HG03520 (cell line): ENCODE data around the gene STXBP5L.
"Not testable (repeated sequence)": the region's sequence is repeated elsewhere in the genome, so short reads cannot be mapped to it uniquely, and the experiment has no call there.

Experiments
- ATAC-seq: cut with Tn5 transposase; IDR thresholded peaks from one replicate; pipeline ENCODE4 v1.9.1; 2021; ENCODE audit warnings: mild to moderate bottlenecking, moderate library complexity; ENCODE audit not compliant: unreplicated experiment

STXBP5L gene

DNA sequence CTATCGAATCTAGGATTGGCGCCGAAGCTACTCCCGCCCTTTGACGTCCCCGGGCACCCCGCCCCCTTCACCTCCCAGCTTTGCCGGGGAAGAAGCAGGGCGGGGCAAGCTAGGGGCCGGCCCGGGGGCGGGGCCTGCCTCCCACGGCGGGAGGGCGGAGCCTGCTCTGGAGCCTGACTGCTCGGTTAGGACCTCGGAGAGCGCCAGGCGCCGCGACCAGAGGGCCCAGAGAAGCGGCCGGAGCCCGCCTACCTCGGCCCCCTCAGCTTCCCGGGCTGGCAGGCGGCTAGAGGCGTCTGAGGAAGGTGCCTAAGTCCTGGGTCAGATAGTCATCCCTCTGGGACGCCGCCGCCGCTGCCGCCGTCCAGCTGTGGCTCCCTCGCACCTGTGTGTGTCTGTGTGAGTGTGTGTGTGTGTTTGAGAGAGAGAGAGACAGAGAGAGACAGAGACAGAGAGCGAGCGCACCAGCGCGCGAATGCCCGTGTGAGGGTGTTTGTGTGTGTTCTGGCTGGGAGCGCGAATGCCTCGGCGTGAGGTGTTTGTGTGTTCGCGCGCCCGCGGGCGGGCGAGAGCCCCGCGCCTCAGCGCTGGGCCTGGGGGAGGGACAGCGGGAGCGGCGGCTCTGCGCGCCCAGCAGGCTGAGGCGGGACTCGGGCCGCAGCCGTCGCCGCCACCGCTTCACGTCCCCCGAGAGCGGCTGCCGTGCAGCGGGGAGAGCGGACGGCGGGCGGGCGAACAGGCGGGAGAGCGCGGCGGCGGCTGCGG lies at the start of gene STXBP5L:
STXBP5L (plus strand) TSS at position 176 of the 765 bp plus-strand sequence. CDS start 1,374 bp downstream, outside the sequence.
- ATAC-seq, result peak; percentile 95

DNA sequence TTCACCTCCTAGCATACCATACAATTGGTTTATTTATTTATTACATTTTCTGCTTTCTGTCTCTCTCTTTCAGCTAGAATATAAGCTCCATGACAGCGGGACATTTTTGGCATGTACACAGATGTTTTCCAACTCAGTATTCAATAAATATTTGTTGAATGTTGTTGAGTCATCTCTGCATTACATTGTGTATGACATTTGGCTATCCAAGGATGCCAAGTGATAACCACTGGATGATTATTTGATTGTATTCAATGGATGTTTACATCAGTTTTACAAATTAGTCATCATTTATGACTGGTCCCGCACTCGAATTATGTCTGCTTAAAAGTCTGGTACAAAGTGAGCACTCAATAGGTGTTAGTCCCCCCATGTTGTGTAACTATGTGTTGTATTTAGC lies 49.5 kb upstream of the STXBP5L start:
- no peak for ATAC-seq

DNA sequence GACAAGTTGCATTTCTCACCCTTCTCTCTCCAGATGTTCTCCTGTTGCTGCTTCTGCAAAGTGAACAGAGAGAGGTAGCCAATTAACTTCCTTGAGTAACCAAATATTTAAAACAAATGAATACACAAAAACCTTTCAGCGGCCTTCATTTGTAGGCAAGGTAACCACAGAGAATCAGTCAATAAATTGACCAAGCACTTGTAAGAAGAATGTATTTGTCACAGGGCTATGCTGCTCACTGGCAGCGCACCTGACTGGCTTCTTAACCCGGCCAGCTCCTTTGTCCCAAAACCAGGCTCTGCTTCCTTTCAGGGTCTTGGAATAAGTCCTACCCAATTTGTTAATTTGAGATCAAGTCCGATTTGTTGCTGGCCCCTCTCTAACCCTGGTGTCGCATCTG lies 43.5 kb upstream of the STXBP5L start:
- ATAC-seq, result no peak

DNA sequence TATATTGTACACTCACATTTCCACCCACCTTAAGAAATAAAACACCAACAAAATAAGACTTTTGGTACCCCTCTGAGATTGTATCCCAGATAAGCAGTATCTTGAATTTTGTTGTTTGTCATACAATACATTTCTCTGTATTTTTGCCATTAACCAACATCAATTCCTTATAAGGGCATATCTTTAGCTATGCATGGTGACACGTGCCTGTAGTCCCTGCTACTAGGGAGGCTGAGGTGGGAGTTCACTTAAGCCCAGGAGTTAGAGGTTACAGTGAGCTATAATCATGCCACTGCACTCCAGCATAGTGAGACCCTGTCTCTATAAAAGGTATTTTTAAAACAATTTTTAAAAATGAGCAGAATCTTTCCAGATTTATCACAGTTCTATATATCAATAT lies 32.5 kb upstream of the STXBP5L start:
- no peak for ATAC-seq

DNA sequence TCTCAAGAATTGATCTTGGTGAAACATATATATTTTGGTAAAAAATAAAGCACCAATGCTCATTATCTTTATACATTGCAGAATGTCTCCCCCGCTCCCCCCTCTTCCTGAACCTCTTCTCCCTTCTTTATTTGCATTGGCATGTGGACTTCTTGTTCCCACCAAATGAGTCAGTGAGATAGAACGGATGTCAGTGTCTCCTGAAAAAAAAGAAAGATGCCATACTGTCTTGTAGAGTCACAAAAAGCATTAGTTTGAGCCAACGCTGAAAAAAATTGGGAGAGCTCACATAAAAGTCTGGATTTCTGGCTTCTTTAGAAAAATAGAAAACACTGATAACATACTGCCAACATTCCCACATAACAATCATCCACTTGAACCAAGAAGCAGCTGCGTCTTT lies 32.0 kb upstream of the STXBP5L start:
- ATAC-seq, result no peak

DNA sequence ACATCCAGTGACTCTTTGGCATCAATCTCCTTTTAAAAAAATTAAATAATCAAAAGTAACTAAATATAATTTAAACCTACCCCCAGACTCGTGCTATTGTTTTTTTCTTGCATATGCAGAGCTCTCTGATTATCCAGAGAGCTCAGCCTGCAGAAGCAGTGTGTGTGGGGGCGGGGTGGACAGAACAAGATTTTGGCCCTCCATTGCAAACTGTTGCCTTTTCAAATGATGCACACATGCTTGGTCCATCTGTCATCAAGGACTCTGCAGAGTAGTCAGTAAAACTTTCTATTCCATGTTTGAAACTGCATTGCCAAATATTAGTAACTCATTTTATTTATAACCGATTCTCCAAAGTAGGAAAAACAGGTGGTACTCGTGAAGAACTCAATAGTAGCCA lies 28.6 kb upstream of the STXBP5L start:
- ATAC-seq, result no peak

DNA sequence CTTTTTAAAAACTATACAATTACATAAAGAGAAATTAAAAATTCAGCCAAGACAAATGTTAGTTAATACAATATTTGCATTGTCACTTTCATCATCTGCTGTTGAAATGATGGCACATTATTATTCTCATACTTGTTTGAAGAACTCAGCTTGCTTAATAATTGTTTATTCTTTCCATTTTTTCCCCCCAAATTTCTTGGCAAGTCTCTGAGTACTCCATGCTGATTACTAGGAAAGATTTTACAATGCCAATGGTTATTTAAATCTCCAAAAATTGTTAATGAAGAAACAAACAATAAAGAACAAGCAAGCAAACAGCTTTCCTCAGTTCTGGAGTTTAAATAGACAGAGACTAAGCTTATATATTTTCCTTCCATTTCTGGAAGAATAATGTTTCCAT lies 15.1 kb upstream of the STXBP5L start:
- ATAC-seq, result no peak

DNA sequence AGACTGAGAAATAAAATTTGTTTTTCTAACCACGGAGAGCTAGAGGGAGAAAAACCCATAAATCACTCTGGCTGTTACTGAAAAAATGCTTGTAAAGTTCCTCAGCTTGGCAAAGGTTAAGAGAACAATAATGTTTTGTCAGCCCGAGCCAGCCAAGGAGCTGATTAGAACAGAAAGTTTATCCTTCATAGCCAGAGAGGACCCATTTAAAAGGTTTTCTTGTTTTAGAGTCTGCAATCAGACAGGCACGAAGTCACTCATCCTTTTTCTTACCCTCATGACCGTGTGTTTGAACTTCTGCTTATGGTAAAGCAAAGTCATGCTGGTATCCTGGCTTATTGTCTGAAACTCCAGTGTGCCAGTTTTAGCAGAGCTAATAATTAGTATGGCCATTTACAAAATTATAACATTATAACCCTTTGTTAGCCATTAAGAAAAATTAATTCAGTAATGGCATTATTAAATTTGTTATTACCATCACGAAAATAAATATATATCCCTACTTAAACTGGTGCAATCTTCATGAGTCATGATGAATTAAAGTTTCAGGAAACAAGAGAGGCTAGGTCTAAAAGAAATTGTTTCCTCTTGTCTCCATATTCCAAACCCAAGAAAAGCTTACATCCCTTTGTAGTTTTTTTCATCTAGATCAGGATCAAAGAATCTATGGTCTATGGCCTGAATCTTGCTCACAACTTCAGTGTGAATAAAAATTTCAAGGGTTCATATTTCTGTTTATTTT lies 13.5 kb upstream of the STXBP5L start:
- ATAC-seq, result no peak

DNA sequence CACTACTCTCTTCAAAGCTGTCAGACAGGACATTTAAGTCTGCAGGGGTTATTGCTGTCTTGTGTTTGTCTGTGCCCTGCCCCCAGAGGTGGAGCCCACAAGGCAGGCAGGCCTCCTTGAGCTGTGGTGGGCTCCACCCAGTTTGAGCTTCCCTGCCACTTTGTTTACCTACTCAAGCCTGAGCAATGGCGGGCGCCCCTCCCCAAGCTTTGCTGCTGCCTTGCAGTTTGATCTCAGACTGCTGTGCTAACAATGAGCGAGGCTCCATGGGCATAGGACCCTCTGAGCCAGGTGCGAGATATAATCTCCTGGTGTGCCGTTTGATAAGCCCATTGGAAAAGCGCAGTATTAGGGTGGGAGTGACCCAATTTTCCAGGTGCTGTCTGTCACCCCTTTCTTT lies 6.3 kb upstream of the STXBP5L start:
- not testable (repeated sequence) for ATAC-seq

DNA sequence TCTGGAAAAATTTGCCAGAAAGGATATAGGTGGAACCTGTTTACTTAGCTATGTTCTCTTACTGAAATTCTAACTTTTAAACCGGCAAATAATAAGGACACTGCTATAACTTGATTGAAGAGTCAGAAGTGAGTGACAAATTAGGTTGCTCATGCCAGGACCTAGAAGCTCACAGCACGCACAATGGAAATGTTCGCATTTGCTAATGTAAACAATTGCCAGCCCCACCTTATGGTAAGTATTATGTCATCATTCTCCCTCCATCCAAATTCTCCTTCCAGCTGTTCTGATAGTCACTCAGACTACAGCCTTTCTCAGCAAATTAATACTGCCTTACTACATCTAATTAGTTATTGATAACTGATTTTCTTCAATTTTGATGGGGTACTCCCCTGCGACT lies 4.8 kb upstream of the STXBP5L start:
- no peak for ATAC-seq

DNA sequence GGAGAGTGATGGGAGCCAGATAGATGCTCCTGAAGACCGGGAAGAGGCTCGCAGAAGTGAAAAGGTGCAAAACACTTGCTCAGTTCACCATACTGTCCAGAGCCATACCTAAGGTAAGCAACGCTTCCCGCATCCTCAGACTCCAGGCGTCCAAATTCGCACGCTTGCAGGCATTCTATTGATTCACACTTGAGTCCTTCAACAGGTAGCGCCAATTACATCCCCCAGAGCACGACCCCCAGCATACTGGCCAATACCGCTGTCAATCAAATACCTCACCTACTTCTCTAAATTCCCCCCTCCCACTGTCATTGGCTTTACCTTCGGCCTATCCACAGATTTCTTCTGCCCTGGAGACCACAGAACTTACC lies 361 bp upstream of the STXBP5L start:
- no peak for ATAC-seq

DNA sequence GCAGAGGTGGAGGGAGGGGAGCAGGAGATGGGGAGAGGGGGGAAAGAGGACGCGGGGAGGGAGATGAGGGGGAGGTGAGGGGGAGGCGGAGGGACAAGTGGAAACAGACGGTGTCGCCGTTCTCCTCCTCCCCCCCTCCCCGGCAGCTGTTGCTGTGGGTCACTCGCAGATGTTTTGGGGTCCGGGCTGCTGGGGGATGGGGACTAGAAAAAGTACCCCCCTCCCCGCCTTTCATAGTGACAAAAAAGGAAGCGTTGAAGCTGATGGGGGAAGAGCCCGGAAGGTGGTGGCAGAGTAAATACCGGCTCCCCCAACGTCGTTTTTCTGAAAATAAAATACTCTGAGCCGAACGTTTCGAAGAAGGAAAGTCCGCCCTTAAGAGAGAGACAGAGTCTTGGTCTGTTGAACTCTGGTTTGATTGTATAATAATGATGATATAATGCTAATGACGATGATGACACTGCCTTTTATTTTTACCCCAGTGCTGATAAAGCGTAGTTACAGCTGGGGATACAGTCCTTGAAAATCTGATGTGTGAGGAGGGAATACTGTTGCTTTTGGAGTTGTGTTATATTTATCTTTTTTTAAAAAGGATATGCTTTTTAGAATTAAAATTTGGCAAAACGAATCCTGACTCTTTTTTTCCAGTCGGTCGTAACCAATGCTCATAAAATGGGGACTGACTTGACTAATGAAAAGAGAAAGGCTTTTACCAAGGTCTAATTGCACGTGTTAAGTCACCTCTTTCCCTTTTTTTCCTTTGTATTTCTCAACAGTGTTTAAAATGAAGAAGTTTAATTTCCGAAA lies 993 bp downstream of the STXBP5L start:
- ATAC-seq, result no peak

DNA sequence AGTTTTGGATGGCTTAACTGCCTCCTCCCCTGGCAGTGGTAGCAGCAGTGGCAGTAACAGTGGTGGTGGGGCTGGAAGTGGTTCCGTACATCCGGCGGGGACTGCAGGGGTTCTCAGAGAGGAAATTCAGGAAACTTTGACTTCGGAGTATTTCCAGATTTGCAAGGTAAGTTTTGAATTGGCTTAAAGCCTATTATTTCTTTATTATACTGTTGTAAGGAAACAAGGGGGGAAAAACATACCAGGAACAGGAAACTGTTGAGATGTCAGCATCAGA lies 1.5 kb downstream of the STXBP5L start:
- ATAC-seq, result no peak

DNA sequence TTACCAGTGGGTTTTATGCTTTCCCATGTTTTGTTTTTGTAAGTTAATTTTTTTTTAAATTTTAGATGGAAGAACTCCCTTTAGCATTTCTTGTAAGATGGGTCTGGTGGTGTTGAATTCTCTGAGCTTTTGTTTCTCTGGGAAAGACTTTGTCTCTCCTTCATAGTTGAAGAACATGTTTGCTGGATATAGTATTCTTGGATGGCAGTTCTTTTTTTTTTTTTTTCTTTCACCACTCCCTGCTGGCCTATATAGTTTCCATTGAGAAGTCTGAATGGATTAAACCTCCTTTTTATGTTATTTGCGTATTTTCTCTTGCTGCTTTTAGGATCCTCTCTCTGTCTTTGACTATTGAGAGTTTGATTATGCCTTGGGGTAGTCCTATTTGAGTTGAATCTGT lies 18.1 kb downstream of the STXBP5L start:
- ATAC-seq, result no peak

DNA sequence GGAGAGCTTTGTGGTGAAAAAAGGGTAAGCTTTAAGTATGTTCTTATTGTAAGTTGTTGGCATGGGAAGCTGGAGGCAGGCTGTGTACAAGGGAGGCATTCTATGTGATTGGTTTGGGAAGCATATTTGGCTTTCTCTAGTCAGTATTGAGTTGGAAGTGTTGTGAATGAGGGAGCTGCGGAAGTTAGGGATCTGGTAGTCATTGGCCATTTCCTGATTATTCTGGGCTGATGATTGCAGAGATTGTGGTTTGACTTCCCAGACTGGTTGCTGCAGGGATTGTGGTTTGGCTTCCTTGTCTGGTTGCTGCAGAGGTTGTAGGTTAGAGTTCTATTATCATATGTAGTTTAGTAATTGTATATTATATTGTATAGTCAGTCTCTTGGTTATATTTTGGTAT lies 21.0 kb downstream of the STXBP5L start:
- no peak for ATAC-seq

DNA sequence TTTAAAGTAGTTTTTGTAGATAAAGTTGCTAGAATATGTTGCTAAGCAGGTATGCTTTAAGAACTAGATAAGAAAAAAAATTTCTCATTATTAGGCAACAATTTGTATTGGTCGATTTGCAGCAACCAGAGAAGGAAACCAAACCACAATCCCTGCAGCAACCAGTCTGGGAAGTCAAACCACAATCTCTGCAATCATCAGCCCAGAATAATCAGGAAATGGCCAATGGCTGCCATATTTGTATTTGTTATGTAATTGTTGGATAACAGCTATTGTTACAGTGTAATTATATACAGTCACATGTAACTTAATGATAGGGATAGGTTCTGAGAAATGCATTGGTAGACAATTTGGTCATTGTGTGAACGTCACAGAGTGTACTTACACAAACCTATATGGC lies 23.6 kb downstream of the STXBP5L start:
- no peak for ATAC-seq

DNA sequence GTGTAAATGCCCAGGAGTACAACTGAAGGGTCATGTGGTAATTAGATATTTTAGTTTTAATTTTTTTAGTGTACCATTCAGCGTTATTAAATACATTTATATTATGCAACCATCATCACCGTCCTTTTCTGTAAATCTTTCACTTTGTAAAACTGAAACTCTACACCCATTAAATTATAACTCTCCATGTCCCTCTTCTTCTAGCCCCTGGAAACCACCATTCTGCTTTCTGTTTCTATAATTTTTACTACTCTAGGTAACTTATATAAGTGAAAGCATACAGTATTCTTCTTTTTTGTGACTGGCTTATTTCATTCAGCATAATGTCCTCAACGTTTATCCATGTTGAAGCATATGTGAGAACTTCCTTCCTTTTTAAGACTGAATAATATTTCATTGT lies 48.1 kb downstream of the STXBP5L start:
- ATAC-seq, result no peak

DNA sequence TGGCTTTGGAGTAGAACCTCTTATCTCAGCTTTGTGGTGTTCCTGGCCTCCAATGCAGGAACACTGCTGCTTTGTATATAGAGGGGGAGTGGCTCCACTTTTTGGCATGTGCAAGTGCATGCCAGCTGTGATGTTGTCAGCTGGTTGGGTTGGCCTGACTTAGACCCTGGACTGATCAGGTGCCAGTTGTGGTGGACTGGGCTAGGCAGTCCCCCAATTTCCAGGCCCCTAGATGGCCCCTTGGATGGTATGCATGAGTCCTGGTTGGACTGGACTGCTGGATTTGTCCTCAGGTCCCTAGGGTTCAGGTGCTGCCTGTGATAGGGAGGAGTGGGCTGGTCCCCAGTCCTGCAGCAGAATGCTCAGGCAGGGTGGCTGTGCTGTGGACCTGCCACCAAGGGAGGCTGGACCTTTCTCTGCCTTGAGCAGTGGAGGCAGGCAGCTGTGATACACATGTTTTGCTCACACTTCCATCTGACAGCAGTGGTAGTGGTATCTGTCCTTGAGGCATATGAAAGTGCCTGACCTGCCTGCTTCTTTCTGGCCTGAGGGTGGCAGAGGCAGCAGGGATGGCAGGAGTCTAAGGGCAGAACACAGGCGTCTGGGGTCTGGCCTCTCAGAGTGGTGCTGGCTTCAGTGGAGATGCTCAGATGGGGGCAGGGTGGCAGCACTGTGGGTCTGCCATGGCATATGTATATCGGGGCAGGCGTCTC lies 74.8 kb downstream of the STXBP5L start:
- ATAC-seq, result no peak

DNA sequence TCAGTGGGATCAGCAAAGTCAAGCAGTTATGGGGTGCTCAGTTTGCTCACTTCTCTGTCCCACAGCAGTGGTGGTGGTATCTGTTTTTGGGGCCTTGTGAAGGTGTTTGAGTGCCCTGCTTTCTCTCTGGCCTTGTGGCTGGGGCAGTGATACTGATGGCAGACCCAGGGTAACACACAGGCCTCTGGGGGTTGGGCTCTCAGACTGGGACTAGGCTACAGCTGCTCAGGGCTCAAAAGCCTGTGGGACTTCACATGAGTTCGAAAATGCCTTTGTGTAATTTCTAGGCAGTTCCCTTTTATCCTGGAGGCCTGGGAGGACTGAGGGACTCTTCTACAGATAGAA lies 75.3 kb downstream of the STXBP5L start:
- no peak for ATAC-seq

DNA sequence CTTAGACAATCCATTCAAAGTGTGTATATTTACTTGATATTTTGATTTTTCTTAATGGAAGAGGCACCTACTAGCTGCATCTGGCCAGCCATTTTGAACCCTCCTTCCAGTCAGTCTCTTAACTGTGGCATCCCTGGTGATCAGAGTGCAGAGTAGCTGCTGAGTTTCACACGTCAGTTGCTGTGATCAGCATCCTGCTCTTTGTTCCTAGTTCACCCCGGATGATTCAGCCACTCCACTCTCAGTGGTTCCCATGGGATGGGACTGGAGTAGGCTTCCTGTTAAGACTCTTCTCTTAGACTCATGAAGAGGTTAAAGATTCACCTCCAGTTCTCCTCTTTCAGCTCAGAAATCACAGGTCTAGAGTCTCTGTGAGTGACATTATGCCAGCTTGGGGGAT lies 75.8 kb downstream of the STXBP5L start:
- no peak for ATAC-seq

DNA sequence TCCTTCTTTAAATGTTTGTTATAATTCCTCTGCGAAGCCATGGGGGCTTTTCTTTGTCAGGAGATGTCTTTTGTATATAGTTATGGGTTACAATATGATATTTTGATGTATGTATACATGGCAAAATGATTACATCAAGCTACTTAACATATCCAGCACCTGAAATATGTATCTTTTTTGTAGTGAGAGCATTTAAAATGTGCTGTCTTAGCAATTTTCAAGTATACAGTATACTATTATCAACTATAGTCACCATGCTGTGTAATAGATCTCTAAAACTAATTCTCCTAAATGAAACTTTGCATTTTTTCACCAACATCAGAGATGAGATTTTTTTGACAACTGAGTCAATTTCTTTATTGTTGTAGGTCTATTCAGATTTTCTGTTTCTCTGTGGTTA lies 77.2 kb downstream of the STXBP5L start:
- no peak for ATAC-seq
